Panc1 (cell line): ENCODE data around the gene KBTBD12. TPM values are rescaled to one million over a fixed set of nuclear protein-coding genes. Genes with fewer than 3 reads are reported as not detected.

Experiments
- ATAC-seq: fragments of 200-7000 bp; cut with Tn5 transposase; 2 replicates; pipeline ENCODE4 v1.9.1; 2020; ENCODE audit warnings: mild to moderate bottlenecking, moderate library complexity
- BruUV-seq: library from RNA; stranded (reverse); fragments of 400-500 nt; replicated peaks from 2 replicates; lab custom pipeline; 2021; lab: Mats Ljungman, UMichigan
- CTCF ChIA-PET: fragments of 300-600 bp; sonication (Branson Sonifier 250); formaldehyde crosslinking; loops from one replicate; lab custom pipeline; 2022; ENCODE audit warnings: antibody characterized with exemption; lab: Charles Lee
- POLR2A ChIA-PET: fragments of 300-600 bp; sonication (Branson Sonifier 250); formaldehyde crosslinking; loops from one replicate; lab custom pipeline; 2022; ENCODE audit warnings: antibody characterized with exemption; lab: Charles Lee
- DNase-seq: peaks from one replicate; pipeline ENCODE4 v3.0.0-alpha.2; 2010; ENCODE audit warnings: low read depth, low spot score
- H3K27ac ChIP-seq: 2 replicates; pipeline ENCODE4 v1.5.1; 2011; ENCODE audit warnings: mild to moderate bottlenecking, low read length, inconsistent platforms
- H3K27me3 ChIP-seq: fragments of 200-500 bp; sonication (Bioruptor generic); 2 replicates; pipeline ENCODE4 v1.6.0; 2014; ENCODE audit warnings: low read length, inconsistent platforms; ENCODE audit not compliant: control insufficient read depth, insufficient read depth
- H3K36me3 ChIP-seq: fragments of 200-500 bp; sonication (Bioruptor generic); 2 replicates; pipeline ENCODE4 v1.5.1; 2014; ENCODE audit warnings: inconsistent platforms, mild to moderate bottlenecking, low read length, moderate library complexity; ENCODE audit not compliant: control insufficient read depth, insufficient read depth
- H3K4me1 ChIP-seq: 2 replicates; pipeline ENCODE4 v1.5.1; 2011; ENCODE audit warnings: inconsistent platforms, mild to moderate bottlenecking, low read length, moderate library complexity; ENCODE audit not compliant: control insufficient read depth, insufficient read depth
- H3K4me3 ChIP-seq, 2 experiments: 2 replicates each; pipeline ENCODE4 v1.5.1; 2011 to 2012; ENCODE audit warnings: low read depth in 2 of 2, low read length in 2 of 2, mild to moderate bottlenecking in 2 of 2, inconsistent platforms in 1 of 2, moderate library complexity in 1 of 2
- H3K9me3 ChIP-seq: fragments of 200-500 bp; sonication (Bioruptor generic); 2 replicates; pipeline ENCODE4 v1.5.1; 2014; ENCODE audit warnings: low read depth, mild to moderate bottlenecking, inconsistent platforms, low read length, moderate library complexity; ENCODE audit not compliant: control insufficient read depth, insufficient read depth
- CTCF ChIP-seq: fragments of 450-650 bp; IDR thresholded peaks from 2 replicates; pipeline ENCODE4 v1.5.1; 2017; ENCODE audit warnings: mild to moderate bottlenecking
- POLR2AphosphoS5 ChIP-seq: IDR thresholded peaks from 2 replicates; pipeline ENCODE4 v1.6.1; 2012; ENCODE audit warnings: mild to moderate bottlenecking, low read depth, low read length, moderate library complexity
- REST ChIP-seq, 2 experiments: IDR thresholded peaks; 2 replicates each; pipeline ENCODE4 v1.6.1; 2011 to 2012; ENCODE audit warnings: low read depth in 2 of 2, control low read depth in 1 of 2, low read length in 1 of 2, mild to moderate bottlenecking in 1 of 2, moderate library complexity in 1 of 2; ENCODE audit not compliant: insufficient read depth in 1 of 2
- SIN3A ChIP-seq: IDR thresholded peaks from 2 replicates; pipeline ENCODE4 v1.6.1; 2012; ENCODE audit warnings: low read depth, mild to moderate bottlenecking, low read length, moderate library complexity, borderline replicate concordance; ENCODE audit not compliant: insufficient read depth
- TCF7L2 ChIP-seq: IDR thresholded peaks from 2 replicates; pipeline ENCODE4 v1.6.1; 2011; ENCODE audit warnings: mild to moderate bottlenecking, low read depth, low read length, inconsistent platforms
- in situ Hi-C: cut with HindIII; loops from 2 replicates; pipeline ENCODE4 v1.10.0; 2016; ENCODE audit warnings: low sequenced_read_pairs, low pct_unique_long_range_greater_than_20kb
- intact Hi-C: fragments of 100-400 bp; cut with micrococcal nuclease; formaldehyde crosslinking; loops from one replicate; pipeline ENCODE4 v1.10.0; 2022; ENCODE audit not compliant: unreplicated experiment
- total RNA-seq: library from RNA; stranded (reverse); gene quantifications from one replicate; pipeline ENCODE4 v1.2.1, GENCODE V29; 2021; ENCODE audit not compliant: unreplicated experiment

KBTBD12 gene
- total RNA-seq, 1 experiment from 2014 or later: 0.28 TPM

GRCh38 chr3:127955728-127956127 is 40.7 kb downstream of the KBTBD12 start:
- POLR2A ChIA-PET: interaction anchor here (0.7 kb wide), 1 partner anchor 36 kb away, joined by 3 read pairs; no protein-coding TSS in a partner anchor
- CTCF ChIA-PET: interaction anchor here (0.7 kb wide), 1 partner anchor 147 kb away, joined by 6 read pairs; no protein-coding TSS in a partner anchor

GRCh38 chr3:127959041-127959440 is 44.0 kb downstream of the KBTBD12 start:
- H3K27me3 ChIP-seq: peaks cover 25% of the 10 kb centered on the region
- ATAC-seq (no peak), DNase-seq (no peak)
- no peak overlapping the region for H3K27ac ChIP-seq
- CTCF ChIA-PET: interaction anchor here (0.5 to 1.4 kb wide), 4 partner anchors 87 to 265 kb away, joined by 3 to 9 read pairs (median 4); no protein-coding TSS in a partner anchor
- no TSS peak for BruUV-seq
- in situ Hi-C loops (loop anchor here (10.0 kb wide), 1 partner anchor 114 kb away; no protein-coding TSS in a partner anchor), intact Hi-C loops (no loop called here)
- H3K36me3 ChIP-seq: no peaks in the 10 kb centered on the region
- H3K4me3 ChIP-seq: no peak overlapping the region
- H3K9me3 ChIP-seq: no peaks in the 10 kb centered on the region
- POLR2A ChIA-PET: no interaction called here
- no peaks in the 10 kb centered on the region for H3K4me1 ChIP-seq
- TF ChIP-seq REST (IDR thresholded peaks at IDR 0.05; ENCODE audit: insufficient read depth in 1 of 2, low read depth in 2 of 2, low read length in 1 of 2): no peak
- TF ChIP-seq TCF7L2: no peak
- no peak for TF ChIP-seq POLR2AphosphoS5
- TF ChIP-seq SIN3A: no peak
- no peak for TF ChIP-seq CTCF

More at GRCh38 chr3:127955728-127956127, 40.7 kb downstream of the KBTBD12 start:
- H3K36me3 ChIP-seq: no peaks in the 10 kb centered on the region
- H3K27me3 ChIP-seq: peaks cover 46% of the 10 kb centered on the region
- TF ChIP-seq CTCF (no peak), SIN3A (no peak), TCF7L2 (no peak), POLR2AphosphoS5 (no peak), REST (IDR thresholded peaks at IDR 0.05; ENCODE audit: insufficient read depth in 1 of 2, low read depth in 2 of 2, low read length in 1 of 2) (no peak)
- H3K4me1 ChIP-seq: no peaks in the 10 kb centered on the region
- no peak overlapping the region for H3K4me3 ChIP-seq
- H3K9me3 ChIP-seq: no peaks in the 10 kb centered on the region
- no TSS peak for BruUV-seq
- no peak overlapping the region for H3K27ac ChIP-seq
- ATAC-seq (no peak), DNase-seq (no peak)
- in situ Hi-C loops (loop anchor here (10.0 kb wide), 1 partner anchor 111 kb away; no protein-coding TSS in a partner anchor), intact Hi-C loops (no loop called here)
